GM21515 (cell line): ENCODE measurements around the gene DIP2B.
"Not testable (repeated sequence)": the region's sequence is repeated elsewhere in the genome, so short reads cannot be mapped to it uniquely, and the experiment has no call there.

Experiments
- ATAC-seq: cut with Tn5 transposase; IDR thresholded peaks from one replicate; pipeline ENCODE4 v1.9.1; 2021; ENCODE audit not compliant: unreplicated experiment

DIP2B gene

GRCh38 chr12:50672158-50672557 is 167.4 kb downstream of the DIP2B start:
- no peak for ATAC-seq

- no peak for ATAC-seq
Measured at GRCh38 chr12:50676756-50677155, 172.0 kb downstream of the DIP2B start.

DNA sequence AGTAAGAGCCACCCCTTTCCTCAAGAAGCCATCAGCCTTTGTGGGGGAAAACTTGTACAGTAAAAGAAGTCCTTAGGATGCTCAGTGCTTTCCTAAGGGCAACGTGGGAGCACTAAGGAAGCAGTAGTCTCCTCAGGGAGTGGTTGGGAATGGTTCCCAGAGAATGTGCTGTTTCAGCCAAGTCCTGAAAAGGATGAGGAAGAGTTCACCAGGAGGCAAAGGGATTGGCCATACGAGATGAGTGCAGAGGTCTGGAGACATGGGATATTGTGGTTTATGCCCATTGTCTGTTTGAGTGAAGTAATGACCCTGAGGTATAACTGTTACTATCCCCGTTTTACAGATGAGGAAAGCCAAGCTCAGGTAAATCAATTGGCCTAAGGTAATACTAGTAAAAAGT is 173.1 kb downstream of the DIP2B start:
- ATAC-seq: no peak

DNA sequence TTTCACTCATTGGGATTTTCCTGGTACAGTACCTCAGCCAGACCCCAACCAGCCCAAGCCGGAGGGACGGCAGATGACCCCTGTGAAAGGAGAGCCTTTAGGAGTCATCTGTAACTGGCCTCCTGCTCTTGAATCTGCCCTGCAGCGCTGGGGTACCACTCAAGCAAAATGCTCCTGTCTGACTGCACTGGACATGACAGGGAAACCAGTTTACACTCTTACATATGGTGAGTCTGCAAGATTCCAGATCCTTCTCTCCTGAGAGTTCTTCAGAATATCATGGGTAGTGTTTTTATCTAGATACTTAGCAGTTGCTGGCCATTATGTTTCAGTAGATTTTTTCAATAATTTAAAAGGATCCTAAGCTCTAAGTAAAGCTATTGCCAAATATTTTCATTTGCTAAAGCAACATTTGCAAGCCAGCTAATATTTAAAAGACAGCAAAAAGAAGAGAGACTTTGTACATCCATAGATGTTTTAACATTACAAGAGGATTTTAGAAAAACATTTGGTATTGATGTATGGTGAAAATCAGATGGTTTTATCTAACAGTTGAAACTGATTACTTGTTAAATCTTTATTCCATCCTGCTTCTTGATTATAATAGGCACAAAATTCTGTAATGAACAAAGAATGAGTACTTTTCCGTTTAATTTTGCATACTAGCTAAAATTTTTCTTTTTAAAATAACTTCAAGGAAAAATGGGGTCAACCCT is 174.0 kb downstream of the DIP2B start:
- ATAC-seq: no peak

DNA sequence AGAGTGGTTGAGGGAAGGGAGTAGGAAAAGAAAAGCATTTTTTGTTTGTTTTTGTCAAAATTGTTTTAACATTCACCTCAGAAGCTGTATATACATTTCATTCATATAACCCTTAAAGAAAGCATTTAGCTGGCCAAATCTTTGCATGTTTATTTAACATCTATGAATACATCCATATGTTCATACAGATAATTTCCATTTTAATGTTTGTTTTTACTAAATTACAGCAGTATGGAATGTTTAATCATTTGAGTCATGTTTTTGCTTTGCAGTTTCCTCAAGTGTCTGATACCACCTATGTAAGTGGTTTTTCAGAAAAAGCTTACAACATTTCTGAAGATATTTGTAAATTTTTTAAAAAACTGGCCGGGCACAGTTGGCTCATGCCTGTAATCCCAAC is 174.8 kb downstream of the DIP2B start:
- ATAC-seq: no peak

GRCh38 chr12:50681064-50681463 is 176.3 kb downstream of the DIP2B start:
- ATAC-seq: not testable (repeated sequence)

DNA sequence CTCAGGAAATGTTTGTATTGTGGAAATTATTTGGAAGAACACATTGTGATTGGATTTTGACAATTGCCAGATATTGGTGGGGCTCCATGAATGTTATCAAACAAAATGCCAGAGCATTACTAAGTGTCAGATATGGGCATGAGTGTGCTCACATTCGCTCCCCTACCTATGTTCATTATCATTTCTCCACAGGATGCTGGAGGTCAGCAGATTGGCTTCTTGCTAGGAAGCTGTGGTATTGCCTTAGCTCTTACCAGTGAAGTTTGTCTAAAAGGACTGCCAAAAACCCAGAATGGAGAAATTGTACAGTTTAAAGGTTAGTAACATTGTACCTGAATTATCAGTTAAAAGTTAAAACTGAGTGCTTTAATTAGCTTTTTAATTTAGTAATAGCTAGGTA is 180.9 kb downstream of the DIP2B start:
- no peak for ATAC-seq

DNA sequence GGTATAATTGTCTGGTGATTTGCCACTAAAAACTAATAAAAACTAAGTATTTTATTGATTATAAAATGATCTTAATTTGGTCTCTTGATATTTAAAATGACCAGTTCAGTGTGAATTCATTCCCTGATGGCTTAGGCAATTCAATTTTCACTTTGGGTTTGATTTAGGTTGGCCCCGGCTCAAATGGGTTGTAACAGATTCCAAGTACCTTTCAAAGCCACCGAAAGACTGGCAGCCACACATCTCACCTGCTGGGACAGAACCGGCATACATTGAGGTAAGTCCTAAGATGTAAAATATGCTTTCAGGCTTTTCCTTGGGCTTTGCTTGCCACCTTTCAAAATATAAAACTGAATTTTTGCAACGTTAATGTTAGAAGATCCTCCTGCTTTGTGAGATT is 181.6 kb downstream of the DIP2B start:
- ATAC-seq: no peak

DNA sequence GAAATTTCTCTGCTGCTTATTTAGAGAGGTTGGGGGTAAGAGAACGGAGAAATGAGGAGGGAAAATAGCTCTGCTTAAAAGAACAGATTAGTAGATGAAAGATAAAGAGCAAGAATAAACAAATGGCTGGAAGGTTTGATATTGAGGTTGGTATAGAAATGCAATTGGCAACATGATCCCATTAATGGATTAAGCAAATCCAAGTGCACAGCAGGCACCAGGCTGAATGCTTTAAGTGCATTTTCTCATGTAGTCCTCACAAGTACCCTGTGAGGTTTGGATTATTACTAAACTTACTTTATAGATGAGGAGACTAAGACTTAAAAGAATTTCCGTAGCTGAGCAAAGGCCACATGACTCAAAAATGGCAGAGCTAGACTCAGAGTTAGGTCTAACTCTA is 182.2 kb downstream of the DIP2B start:
- no peak for ATAC-seq

- ATAC-seq: no peak
Measured at GRCh38 chr12:50689437-50689836, 184.7 kb downstream of the DIP2B start.

DNA sequence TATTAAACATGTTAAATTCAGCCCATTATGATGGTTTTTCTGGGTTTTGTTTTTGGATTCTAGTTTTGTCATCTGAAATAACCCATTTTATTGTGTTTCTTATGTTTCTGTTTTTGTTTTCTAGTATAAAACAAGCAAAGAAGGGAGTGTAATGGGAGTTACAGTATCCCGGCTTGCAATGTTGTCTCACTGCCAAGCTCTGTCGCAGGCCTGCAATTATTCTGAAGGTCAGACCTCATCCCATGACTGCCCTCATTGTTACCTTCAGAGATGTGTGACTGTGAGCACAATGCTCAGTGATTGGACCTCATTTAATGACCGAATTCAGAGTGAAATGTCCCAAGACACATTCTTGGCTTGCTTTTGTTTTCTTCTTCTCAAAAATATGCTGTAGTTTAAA is 186.1 kb downstream of the DIP2B start:
- no peak for ATAC-seq

GRCh38 chr12:50695961-50696360 is 191.2 kb downstream of the DIP2B start:
- no peak for ATAC-seq

DNA sequence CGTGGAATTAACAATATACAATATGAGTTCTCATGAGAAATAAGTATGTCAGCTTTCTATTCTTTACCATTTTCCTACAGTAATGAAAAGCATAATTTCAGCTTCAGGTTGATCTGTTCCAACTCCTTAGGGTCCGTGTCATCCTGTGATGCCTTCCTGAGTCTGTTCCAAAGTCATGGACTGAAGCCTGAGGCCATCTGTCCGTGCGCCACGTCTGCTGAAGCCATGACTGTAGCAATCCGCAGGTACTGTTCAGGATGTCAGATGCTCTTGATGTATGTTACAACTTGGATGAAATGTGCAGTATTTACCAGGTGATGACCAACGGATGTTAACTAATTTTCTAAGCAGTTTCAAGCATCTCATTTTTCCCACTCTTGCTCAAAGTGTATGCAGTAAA is 192.1 kb downstream of the DIP2B start:
- ATAC-seq: no peak

DNA sequence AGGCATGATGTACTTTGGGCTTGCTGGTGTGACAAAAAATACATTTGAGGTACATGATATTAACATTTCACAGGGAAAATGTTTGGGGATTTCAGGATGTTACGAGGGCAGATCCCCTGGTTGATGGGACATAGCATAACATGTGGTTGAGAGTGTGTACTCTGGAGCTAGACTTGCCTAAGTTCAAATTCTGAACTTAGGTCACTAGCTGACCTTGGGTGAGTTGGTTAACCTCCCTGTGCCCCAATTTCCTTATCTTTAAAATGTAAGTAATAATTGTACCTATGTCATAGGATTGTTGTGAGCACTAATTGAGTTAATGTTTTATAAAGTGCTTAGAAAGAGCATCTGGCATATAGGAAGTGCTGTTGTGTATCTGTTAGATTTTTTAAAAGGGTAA is 194.4 kb downstream of the DIP2B start:
- ATAC-seq: no peak

DNA sequence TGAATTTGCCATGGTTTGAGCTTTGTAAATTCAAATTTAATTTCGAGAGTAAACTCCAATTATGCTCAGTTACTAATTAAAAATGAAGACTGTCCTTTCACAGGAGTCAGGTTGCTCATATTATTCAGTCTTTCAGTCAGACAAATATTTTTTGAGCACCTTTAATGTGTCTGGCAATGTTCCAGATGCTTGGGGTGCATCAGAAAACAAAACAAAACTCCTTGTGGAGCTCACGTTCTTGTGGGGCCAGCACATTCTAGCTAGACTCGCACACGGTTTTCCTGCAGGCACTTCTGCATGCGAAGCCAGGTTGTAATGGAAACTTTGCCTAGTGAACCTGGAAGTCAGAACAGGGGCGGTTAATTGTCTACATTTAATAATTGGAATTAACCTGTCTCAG is 195.2 kb downstream of the DIP2B start:
- no peak for ATAC-seq

GRCh38 chr12:50706606-50707005 is 201.8 kb downstream of the DIP2B start:
- no peak for ATAC-seq

- no peak for ATAC-seq
Measured at GRCh38 chr12:50707396-50707795, 202.6 kb downstream of the DIP2B start.

DNA sequence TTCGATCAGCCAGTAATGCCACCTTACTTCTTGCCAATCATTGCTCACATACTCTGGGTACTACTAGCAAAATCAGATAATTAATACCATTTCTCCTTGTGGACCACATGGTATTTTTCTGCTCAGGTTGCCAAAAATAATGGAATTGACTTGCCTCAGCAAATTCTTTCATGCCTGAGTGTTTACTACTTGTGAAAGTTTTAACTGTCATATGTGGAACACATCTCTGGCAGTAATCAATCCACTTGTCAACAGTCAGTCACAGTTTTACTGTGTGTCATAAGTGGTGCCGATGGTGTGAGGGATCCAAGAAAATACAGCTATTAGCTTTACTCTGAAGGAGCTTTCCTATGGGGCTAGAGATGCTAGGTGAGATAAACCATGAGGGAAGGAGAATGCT is 203.8 kb downstream of the DIP2B start:
- ATAC-seq: no peak

GRCh38 chr12:50711121-50711520 is 206.3 kb downstream of the DIP2B start:
- ATAC-seq: no peak

GRCh38 chr12:50715174-50715573 is 210.4 kb downstream of the DIP2B start:
- ATAC-seq: no peak

DNA sequence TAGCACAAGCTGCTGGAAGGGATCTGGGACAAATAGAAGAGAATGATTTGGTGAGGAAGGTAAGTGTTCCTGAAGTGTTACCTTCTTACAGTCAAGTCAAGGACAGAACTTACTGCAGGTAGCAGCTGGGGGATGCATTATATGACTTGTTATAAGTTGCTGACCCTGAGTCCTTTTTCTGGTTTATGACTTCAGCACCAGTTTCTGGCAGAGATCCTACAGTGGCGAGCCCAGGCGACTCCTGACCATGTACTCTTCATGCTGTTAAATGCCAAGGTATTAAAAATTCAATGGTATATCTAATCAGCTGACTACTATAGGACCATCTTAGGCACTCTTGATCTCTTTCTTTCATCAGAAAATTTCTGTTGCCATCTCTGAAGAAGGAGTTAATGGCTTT is 214.0 kb downstream of the DIP2B start:
- no peak for ATAC-seq

DNA sequence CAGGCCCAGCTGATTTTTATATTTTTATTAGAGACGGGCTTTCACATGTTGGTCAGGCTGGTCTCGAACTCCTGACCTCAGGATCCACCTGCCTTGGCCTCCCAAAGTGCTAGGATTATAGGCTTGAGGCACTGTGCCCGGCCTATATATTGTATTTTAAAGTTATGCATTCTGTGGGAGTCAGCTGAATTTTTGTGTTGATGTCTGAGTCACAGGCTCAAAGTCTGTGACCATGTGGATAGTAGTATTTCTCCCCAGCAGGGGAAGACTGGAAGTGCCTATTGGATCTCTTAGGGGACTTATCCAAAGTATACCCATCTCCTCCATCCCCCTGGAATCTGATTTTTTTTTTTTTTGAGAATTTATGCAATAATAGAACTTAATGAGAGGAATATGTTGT is 215.3 kb downstream of the DIP2B start:
- ATAC-seq: no peak

DNA sequence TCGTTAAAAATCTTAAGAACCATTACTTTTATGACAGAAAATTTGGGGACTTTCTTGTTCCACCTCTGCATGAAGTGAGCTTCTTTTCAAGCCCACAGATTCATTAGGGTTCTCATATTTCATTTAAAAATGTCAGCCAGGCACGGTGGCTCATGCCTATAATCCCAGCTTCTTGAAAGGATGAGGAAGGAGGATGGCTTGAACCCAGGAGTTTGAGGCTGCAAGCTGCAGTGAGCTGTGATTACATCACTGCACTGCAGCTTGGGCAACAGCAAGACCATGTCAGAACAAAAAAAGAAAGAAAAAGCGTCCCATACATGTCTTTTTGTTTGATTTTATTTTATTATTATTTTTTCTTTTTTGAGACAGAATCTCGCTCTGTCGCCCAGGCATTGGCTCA is 215.7 kb downstream of the DIP2B start:
- ATAC-seq: no peak
